NCI-H446 treated with DMSO at 0.1 percent for 48 hours (cell line): ENCODE results near the gene NAA40.
"Not testable (repeated sequence)": the region's sequence is repeated elsewhere in the genome, so short reads cannot be mapped to it uniquely, and the experiment has no call there.

Experiments
- DNase-seq: peaks from one replicate; lab custom pipeline; 2025; lab: John Stamatoyannopoulos, UW

NAA40 gene

GRCh38 chr11:63939397-63939891 is 642 bp downstream of the NAA40 start:
- DNase-seq = no peak

GRCh38 chr11:63940786-63941185 is 2.0 kb downstream of the NAA40 start:
- DNase-seq = no peak

- no peak for DNase-seq
These were observed 3.1 kb downstream of the NAA40 start for GRCh38 chr11:63941901-63942300.

- no peak for DNase-seq
These were observed 4.0 kb downstream of the NAA40 start for GRCh38 chr11:63942803-63943202.

GRCh38 chr11:63944987-63945386 is 6.2 kb downstream of the NAA40 start:
- DNase-seq = peak; percentile 29

- DNase-seq = peak; percentile 76
These were observed 6.8 kb downstream of the NAA40 start for GRCh38 chr11:63945477-63946163.

GRCh38 chr11:63951779-63952536 is 13.2 kb downstream of the NAA40 start:
- no peak for DNase-seq

- DNase-seq = no peak
These were observed 13.8 kb downstream of the NAA40 start for GRCh38 chr11:63952570-63952969.

- DNase-seq = no peak
These were observed 19.2 kb downstream of the NAA40 start for GRCh38 chr11:63958008-63958407.

GRCh38 chr11:63961608-63962412 is 23.0 kb downstream of the NAA40 start:
- no peak for DNase-seq

- DNase-seq = not testable (repeated sequence)
These were observed 25.1 kb downstream of the NAA40 start for GRCh38 chr11:63963895-63964294.

- no peak for DNase-seq
These were observed 27.6 kb downstream of the NAA40 start for GRCh38 chr11:63966444-63966843.

GRCh38 chr11:63969461-63969860 is 30.7 kb downstream of the NAA40 start:
- no peak for DNase-seq

- DNase-seq = no peak
These were observed 32.1 kb downstream of the NAA40 start for GRCh38 chr11:63970902-63971301.

GRCh38 chr11:63973912-63974258 is 35.1 kb downstream of the NAA40 start:
- not testable (repeated sequence) for DNase-seq

- peak; percentile 99 for DNase-seq
These were observed 35.7 kb downstream of the NAA40 start, which contains the start of gene COX8A for GRCh38 chr11:63974259-63975143. TSS of gene COX8A (plus strand) at chr11:63974620. CDS start at chr11:63974681, 61 bp downstream.

GRCh38 chr11:63978551-63979239 is 39.9 kb downstream of the NAA40 start:
- no peak for DNase-seq

- no peak for DNase-seq
These were observed 40.6 kb downstream of the NAA40 start for GRCh38 chr11:63979426-63979825.

GRCh38 chr11:63985812-63986155 is 47.0 kb downstream of the NAA40 start:
- no peak for DNase-seq

- peak; percentile 79 for DNase-seq
These were observed 47.5 kb downstream of the NAA40 start, which contains the start of gene OTUB1 for GRCh38 chr11:63986156-63986931. TSS of gene OTUB1 (plus strand) at chr11:63986438. CDS start at chr11:63986457, 19 bp downstream.
